ENCODE measurements around the gene TP53BP1.

The TP53BP1 gene

GRCh38 chr15:43360821-43361220, 132.1 kb downstream of the TP53BP1 start:
- in situ Hi-C loops (cut with MboI; ENCODE audit: low sequenced_read_pairs): no loop called here

Measured in HL-60/S4 treated with retinoic acid at 250 ng/mL for 4 days and 3 days (cell line).